Transverse colon (tissue), 4 donors: ENCODE measurements around the gene NPPB. TPM values are rescaled to one million over a fixed set of nuclear protein-coding genes. Genes with fewer than 3 reads are reported as not detected.

Experiments used
- DNase-seq: peaks from one replicate; pipeline ENCODE4 v3.0.0-alpha.2; 2019
- H3K27ac ChIP-seq, 4 donors: fragments of 200-600 bp; sonication (generic); 2 replicates each; pipeline ENCODE4 v1.5.1; 2016 to 2018; ENCODE audit warnings: inconsistent platforms in 4 of 4
- H3K27me3 ChIP-seq: fragments of 200-600 bp; sonication (generic); 2 replicates; pipeline ENCODE4 v1.5.1; 2017; ENCODE audit warnings: inconsistent platforms
- H3K36me3 ChIP-seq, 4 donors: fragments of 200-600 bp; sonication (generic); 2 replicates each; pipeline ENCODE4 v1.5.1; 2017 to 2019; ENCODE audit warnings: inconsistent platforms in 4 of 4
- H3K4me1 ChIP-seq, 4 donors: fragments of 200-600 bp; sonication (generic); 2 replicates each; pipeline ENCODE4 v1.5.1; 2017 to 2020; ENCODE audit warnings: inconsistent platforms in 4 of 4
- H3K4me3 ChIP-seq, 4 donors: fragments of 200-600 bp; sonication (generic); 1 replicate in 1 of 4; 2 replicates in 3 of 4; pipeline versions ENCODE4 v1.5.1 to v1.6.1; 2017 to 2019; ENCODE audit warnings: inconsistent platforms in 4 of 4
- H3K9me3 ChIP-seq, 2 donors: fragments of 200-600 bp; sonication (generic); 2 replicates each; pipeline ENCODE4 v1.5.1; 2017 to 2019; ENCODE audit warnings: inconsistent platforms in 2 of 2
- CTCF ChIP-seq, 5 experiments: fragments of 200-600 bp in 3 of 5; fragments of 450-650 bp in 2 of 5; sonication (generic) in 3 of 5; IDR thresholded peaks; 1 replicate in 2 of 5; 2 replicates in 3 of 5; pipeline ENCODE4 v1.5.1; 2016 to 2017; ENCODE audit warnings: antibody characterized with exemption in 5 of 5, inconsistent platforms in 3 of 5, mild to moderate bottlenecking in 2 of 5, moderate library complexity in 1 of 5
- EP300 ChIP-seq: sonication (generic); formaldehyde crosslinking; IDR thresholded peaks from one replicate; pipeline ENCODE4 v1.6.1; 2017; ENCODE audit warnings: antibody characterized with exemption, low read depth
- POLR2A ChIP-seq: fragments of 450-650 bp; IDR thresholded peaks from one replicate; pipeline ENCODE4 v1.6.1; 2016; ENCODE audit warnings: antibody characterized with exemption, mild to moderate bottlenecking, moderate library complexity
- POLR2AphosphoS5 ChIP-seq, 3 donors: sonication (generic); formaldehyde crosslinking; IDR thresholded peaks; one replicate each; pipeline ENCODE4 v1.6.1; 2016; ENCODE audit warnings: antibody characterized with exemption in 3 of 3
- WGBS, 2 donors: methylation state at CpG; one replicate each; pipeline ENCODE4 v1.1.5; 2018; ENCODE audit warnings: low coverage in 1 of 2; 5-methylcytosine and 5-hydroxymethylcytosine counted together
- in situ Hi-C, 4 donors: fragments of 200-750 bp; cut with MboI; loops; one replicate each; pipeline versions ENCODE4 v1.15.0 to v1.15.1; 2017; ENCODE audit warnings: low sequenced_read_pairs in 3 of 4, low pct_ligation_motif_present in 1 of 4, low pct_unique_long_range_greater_than_20kb in 1 of 4
- intact Hi-C: fragments of 100-400 bp; cut with DNase I; formaldehyde crosslinking; loops from one replicate; pipeline ENCODE4 v1.15.1; 2023; ENCODE audit warnings: low total_unique reads
- total RNA-seq, 4 donors: library from RNA; depleted of rRNA; stranded (reverse); fragments of >200 nt; gene quantifications; one replicate each; pipeline ENCODE4 v1.1.0, GENCODE V29; 2016

Gene NPPB
- total RNA-seq, result not detected

- no peak within 1 kb of the TSS for H3K27ac ChIP-seq
- H3K4me1 ChIP-seq, result peaks cover 0 to 4% (median 0%) of the 10 kb centered on the region in 4 donors
- no peaks in the 10 kb centered on the region for H3K9me3 ChIP-seq
- intact Hi-C loops (no loop called here), in situ Hi-C loops (no loop called here)
- DNase-seq, result no peak
- H3K27me3 ChIP-seq, result peaks cover 82% of the 10 kb centered on the region
- no peaks in the 10 kb centered on the region for H3K36me3 ChIP-seq
- no peak within 1 kb of the TSS for H3K4me3 ChIP-seq
- TF ChIP-seq POLR2A (no peak), CTCF (IDR thresholded peaks at IDR 0.05) (no peak), EP300 (no peak), POLR2AphosphoS5 (IDR thresholded peaks at IDR 0.05) (no peak)
- 45% methylated on average over 13 of the region's 16 CpGs; no CpG with 5 or more reads in 1 of the 2 donors for WGBS, 2 donors
Observed at GRCh38 chr1:11858613-11858967, at the start of gene NPPB. Gene NPPB, minus strand, starts transcription at chr1:11858945. Its CDS starts 112 bp downstream, at chr1:11858833.

GRCh38 chr1:11908095-11908675, 49.4 kb upstream of the NPPB start:
- no peak for TF ChIP-seq EP300
- peak; percentile 97 to 100 (median 100) for TF ChIP-seq POLR2AphosphoS5 (IDR thresholded peaks at IDR 0.05)
- TF ChIP-seq POLR2A, result peak; percentile 100
- Histone ChIP-seq H3K27ac (peak overlapping the region; percentile 93 to 100 (median 98)), H3K9me3 (no peaks in the 10 kb centered on the region), H3K27me3 (no peaks in the 10 kb centered on the region), H3K36me3 (no peaks in the 10 kb centered on the region), H3K4me3 (peak overlapping the region; percentile 59 to 87 (median 64)), H3K4me1 (peaks cover 0 to 13% (median 1%) of the 10 kb centered on the region in 4 donors)
- WGBS, 2 donors, result 0 to 1% methylated on average over 15 to 24 of the region's 24 CpGs
- DNase-seq, result peak; percentile 73
- intact Hi-C loops, result loop anchor here (5.0 kb wide), 1 partner anchor 71 kb away; no protein-coding TSS in a partner anchor
- in situ Hi-C loops, result no loop called here

GRCh38 chr1:11907275-11908094, 48.7 kb upstream of the NPPB start:
- in situ Hi-C loops, result no loop called here
- H3K4me3 ChIP-seq, result peak overlapping the region in 1 of 4 donors; percentile 67
- WGBS, 2 donors, result 12 to 18% methylated on average over 13 to 19 of the region's 19 CpGs

GRCh38 chr1:11906870-11907269, 48.1 kb upstream of the NPPB start:
- intact Hi-C loops, result loop anchor here (5.0 kb wide), 1 partner anchor 70 kb away; no protein-coding TSS in a partner anchor
- Histone ChIP-seq H3K36me3 (no peaks in the 10 kb centered on the region), H3K27ac (no peak overlapping the region), H3K9me3 (no peaks in the 10 kb centered on the region), H3K4me1 (peaks cover 0 to 13% (median 1%) of the 10 kb centered on the region in 4 donors), H3K27me3 (no peaks in the 10 kb centered on the region), H3K4me3 (no peak overlapping the region)
- no peak for DNase-seq
- in situ Hi-C loops, result no loop called here
- WGBS, 2 donors, result 28 to 65% methylated on average over 4 to 10 of the region's 10 CpGs
- no peak for TF ChIP-seq CTCF (IDR thresholded peaks at IDR 0.05)
- no peak for TF ChIP-seq POLR2AphosphoS5 (IDR thresholded peaks at IDR 0.05)
- no peak for TF ChIP-seq EP300
- TF ChIP-seq POLR2A, result no peak

More at GRCh38 chr1:11907275-11908094, 48.7 kb upstream of the NPPB start:
- Histone ChIP-seq H3K36me3 (no peaks in the 10 kb centered on the region), H3K4me1 (peaks cover 0 to 13% (median 1%) of the 10 kb centered on the region in 4 donors), H3K27me3 (no peaks in the 10 kb centered on the region), H3K27ac (peak overlapping the region; percentile 93 to 100 (median 98)), H3K9me3 (no peaks in the 10 kb centered on the region)
- intact Hi-C loops, result loop anchor here (5.0 kb wide), 1 partner anchor 70 kb away; no protein-coding TSS in a partner anchor
- peak; percentile 95 for DNase-seq
- peak; percentile 73 to 95 (median 88) for TF ChIP-seq CTCF (IDR thresholded peaks at IDR 0.05)
- no peak for TF ChIP-seq EP300
